GM19099 (cell line): ENCODE data around the gene NF2.

Source experiments
- POLR2A ChIP-seq: IDR thresholded peaks from 3 replicates; pipeline ENCODE4 v1.6.1; 2011; ENCODE audit warnings: low read depth; ENCODE audit not compliant: insufficient read length; ENCODE audit errors: extremely low read depth

The NF2 gene

GRCh38 chr22:29639096-29639495 is 35.7 kb downstream of the NF2 start:
- TF ChIP-seq POLR2A: no peak

GRCh38 chr22:29641042-29641699 is 37.7 kb downstream of the NF2 start:
- no peak for TF ChIP-seq POLR2A

GRCh38 chr22:29641700-29642330 is 38.4 kb downstream of the NF2 start:
- no peak for TF ChIP-seq POLR2A

GRCh38 chr22:29642694-29643093 is 39.3 kb downstream of the NF2 start:
- no peak for TF ChIP-seq POLR2A

DNA sequence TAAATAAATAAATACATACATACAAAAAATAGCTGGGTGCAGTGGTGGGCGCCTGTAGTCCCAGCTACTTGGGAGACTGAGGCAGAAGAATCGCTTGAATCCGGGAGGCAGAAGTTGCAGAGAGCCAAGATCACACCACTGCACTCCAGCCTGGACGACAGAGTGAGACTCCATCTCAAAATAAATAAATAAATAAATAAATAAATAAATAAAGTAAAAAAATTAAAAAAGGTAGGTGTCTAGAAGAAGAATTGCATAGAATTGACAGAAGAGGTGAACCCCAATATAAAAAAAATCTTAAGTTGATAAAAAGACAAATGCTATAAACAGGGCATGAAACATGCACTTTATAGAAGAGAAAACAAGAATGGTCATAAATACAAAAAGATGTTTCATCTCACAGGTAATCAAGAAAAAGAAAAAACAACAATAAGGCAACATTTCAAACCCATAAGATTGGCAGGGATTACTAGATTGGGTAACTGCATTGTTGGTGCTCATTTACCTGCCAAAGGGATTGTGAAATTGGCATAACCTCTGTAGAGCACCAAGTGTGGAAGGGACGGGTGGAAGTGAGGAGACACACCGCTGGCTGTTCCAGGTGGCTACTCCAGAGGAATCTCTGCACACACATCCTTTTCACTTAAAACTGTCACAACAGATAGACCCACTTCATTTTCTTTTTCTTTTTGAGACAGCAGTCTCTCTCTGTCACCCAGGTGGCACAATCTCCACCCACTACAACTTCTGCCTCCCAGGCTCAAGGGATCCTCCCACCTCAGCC is 44.7 kb downstream of the NF2 start:
- no peak for TF ChIP-seq POLR2A

DNA sequence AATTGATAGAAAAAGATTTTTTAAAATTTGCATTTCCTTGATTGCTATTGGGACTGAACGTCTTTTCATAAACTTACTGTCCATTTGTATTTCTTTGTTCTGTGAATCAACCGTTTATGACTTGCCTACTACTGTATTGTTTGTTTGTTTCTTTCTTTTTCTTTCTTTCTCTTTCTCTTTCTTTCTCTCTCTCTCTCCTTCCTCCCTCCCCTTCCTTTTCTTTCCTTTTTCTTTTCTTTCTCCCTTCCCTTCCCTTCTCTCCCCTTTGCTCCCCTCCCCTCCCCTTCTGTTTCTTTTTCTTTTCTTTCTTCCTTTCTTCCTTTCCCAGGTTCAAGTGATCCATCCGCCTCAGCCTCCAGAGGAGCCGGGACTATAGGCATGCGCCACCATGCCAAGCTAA is 46.9 kb downstream of the NF2 start:
- no peak for TF ChIP-seq POLR2A

DNA sequence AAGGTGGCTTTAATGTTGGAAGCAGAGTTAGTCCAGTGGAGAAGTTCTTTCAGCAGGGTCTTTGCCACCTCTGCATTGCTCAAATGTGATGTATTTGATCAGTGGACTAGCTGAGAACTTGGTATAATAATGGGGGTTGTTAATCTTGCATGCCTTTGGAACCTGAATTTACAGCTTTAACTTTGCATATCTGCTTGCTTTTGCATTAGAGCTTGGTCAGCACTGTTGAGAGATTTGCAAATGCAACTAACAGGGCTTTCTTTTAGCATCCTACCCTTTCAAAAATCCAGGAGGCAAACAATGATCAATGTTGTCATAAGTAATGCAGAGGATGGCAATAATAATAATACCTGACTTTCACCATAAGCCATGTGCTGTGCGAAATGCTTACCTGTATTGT is 48.2 kb downstream of the NF2 start:
- no peak for TF ChIP-seq POLR2A

GRCh38 chr22:29654420-29654819 is 51.0 kb downstream of the NF2 start:
- no peak for TF ChIP-seq POLR2A

DNA sequence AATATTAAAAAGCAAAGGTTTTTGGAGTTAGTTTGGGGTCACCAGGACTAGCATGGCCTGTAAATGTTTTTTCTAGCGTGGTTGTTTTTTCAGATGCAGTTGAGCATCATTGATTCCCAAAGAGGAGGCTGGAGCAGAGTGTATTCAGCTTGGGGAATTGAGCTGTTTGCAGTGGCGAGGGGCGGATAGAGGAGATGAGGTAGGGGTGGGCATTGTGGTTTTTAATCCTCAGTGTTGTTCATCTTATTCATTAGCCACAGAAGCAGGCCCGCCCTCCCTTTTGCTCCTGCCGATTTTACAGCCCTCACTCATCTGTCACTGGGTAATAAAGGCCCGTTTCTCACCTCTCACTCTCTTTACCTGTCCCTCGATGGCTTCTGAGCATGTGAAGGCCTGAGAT is 51.4 kb downstream of the NF2 start:
- TF ChIP-seq POLR2A: no peak

- no peak for TF ChIP-seq POLR2A
Measured at GRCh38 chr22:29658176-29658575, 54.7 kb downstream of the NF2 start.

DNA sequence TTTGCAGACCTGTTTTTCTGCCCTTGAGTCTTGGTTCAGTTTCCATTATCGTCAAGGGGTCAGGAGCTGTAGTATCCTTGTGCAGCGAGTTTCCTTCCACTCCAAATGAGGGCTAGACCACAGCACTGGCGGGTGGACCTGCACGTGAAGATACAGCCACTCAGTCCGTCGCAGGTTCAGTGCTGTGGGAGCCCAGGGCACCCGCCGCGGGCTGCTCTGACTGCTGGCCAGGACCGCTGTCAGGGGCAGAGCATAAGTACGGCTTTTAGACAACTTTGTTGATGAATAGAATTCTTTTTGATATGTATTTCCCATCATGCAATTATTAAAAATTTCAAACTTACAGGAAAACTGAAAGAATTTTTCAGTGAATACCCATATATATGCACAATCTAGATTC is 56.6 kb downstream of the NF2 start:
- TF ChIP-seq POLR2A: no peak

DNA sequence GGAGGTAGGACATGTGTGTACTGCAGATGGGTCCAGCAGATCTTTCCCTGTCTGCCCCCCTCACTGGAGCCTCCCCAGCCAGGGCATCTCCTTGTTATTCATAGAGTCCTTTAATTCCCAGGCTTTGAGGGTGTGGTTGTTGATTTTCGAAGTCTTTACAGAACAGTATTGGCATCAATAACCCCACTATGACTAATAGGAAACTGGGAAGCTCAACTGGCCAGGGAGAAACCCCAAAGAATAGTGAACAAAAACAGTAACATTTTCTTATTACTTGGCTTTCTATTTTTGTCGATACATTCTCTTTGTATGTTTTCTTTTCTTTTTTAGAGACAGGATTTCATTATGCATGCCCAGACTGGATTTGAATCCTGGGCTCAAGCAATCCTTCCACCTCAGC is 57.9 kb downstream of the NF2 start:
- no peak for TF ChIP-seq POLR2A

DNA sequence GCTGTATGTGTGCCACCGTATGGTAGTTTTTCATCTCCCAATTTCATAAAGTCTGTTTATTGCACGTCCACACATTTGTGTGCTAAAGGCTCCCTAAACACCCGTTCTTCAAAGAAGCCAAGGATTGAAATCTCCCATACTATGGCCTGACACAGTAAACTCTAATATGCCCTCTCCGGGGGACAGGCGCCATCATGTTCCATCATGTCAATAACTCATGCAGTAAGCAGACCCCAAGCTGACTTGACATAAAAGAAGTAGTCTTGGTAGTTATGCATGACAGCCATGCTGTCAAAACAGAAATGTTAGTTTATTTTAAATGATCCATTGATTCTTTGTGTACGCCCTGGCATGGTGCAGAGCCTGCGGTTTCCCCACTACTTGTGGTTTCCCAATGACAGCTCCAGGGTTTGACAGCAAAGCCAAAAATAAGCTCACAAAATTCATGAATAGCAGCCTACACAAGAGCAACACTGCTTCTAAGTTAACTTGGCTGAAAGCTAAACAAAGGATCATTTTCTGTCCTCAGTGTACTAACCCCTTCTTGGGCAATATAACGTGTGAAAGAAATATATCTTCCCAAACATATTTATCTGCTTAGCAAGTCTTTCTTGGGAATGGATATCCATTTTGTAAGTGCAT is 59.9 kb downstream of the NF2 start:
- no peak for TF ChIP-seq POLR2A

GRCh38 chr22:29665486-29665885 is 62.1 kb downstream of the NF2 start:
- no peak for TF ChIP-seq POLR2A

- no peak for TF ChIP-seq POLR2A
Measured at GRCh38 chr22:29668673-29669072, 65.2 kb downstream of the NF2 start.

GRCh38 chr22:29670626-29671025 is 67.2 kb downstream of the NF2 start:
- TF ChIP-seq POLR2A: no peak

DNA sequence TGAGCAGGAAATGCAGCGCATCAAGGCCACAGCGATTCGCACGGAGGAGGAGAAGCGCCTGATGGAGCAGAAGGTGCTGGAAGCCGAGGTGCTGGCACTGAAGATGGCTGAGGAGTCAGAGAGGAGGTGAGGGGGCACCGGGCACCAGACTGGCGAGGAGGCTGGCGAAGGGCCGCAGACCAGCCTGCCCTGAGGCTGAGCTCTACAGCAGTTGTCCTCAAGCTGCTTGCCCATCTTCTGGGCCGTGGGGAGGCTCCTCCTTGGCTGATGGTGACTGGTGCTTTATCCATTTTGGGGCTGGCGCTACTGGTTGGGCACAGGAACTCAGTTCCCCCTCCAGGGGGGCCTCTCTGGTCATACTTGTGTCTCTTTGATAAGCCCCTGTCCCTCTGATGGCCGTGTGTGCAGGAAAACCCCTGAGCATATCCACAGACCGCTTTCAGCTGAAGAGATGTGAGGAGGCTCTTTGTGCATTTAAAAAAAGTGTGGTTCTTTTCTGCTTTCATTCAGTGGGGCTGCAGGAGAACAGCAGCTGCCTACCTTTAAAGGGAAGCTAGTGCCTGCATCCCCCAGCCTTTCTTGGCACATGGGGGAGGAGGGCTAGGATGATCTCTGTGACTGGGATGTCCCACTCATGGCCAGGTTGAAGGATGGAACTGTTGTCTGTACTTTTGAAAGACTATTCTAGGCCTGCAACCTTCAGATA is 70.1 kb downstream of the NF2 start:
- TF ChIP-seq POLR2A: no peak
